GM06990 (cell line): ENCODE data around the gene PLEKHM1.
A peak's percentile ranks its signal among the peaks of the same experiment; 100 is the strongest.
"Not testable (repeated sequence)": the region's sequence is repeated elsewhere in the genome, so short reads cannot be mapped to it uniquely, and the experiment has no call there.

Source experiments
- DNase-seq: peaks from one replicate; pipeline ENCODE4 v3.0.0-alpha.2; 2011; ENCODE audit not compliant: insufficient read length; ENCODE audit errors: extremely low read depth
- H3K27me3 ChIP-seq: replicated peaks from 2 replicates; pipeline ENCODE4 v1.6.0; 2011; ENCODE audit warnings: low read length; ENCODE audit not compliant: control insufficient read depth, insufficient read depth
- H3K36me3 ChIP-seq: 2 replicates; pipeline ENCODE4 v1.5.1; 2011; ENCODE audit warnings: low read length; ENCODE audit not compliant: control insufficient read depth, insufficient read depth
- H3K4me3 ChIP-seq: replicated peaks from 2 replicates; pipeline ENCODE4 v1.5.1; 2011; ENCODE audit warnings: low read depth, mild to moderate bottlenecking, control low read depth, low read length
- CTCF ChIP-seq: IDR thresholded peaks from 2 replicates; pipeline ENCODE4 v1.5.1; 2011; ENCODE audit warnings: low read length, control low read depth, mild to moderate bottlenecking, inconsistent platforms; ENCODE audit not compliant: insufficient read depth, poor library complexity, severe bottlenecking

Gene PLEKHM1

GRCh38 chr17:45443371-45444260, 46.9 kb downstream of the PLEKHM1 start:
- not testable (repeated sequence) for DNase-seq, H3K4me3 ChIP-seq, H3K36me3 ChIP-seq, H3K27me3 ChIP-seq

DNA sequence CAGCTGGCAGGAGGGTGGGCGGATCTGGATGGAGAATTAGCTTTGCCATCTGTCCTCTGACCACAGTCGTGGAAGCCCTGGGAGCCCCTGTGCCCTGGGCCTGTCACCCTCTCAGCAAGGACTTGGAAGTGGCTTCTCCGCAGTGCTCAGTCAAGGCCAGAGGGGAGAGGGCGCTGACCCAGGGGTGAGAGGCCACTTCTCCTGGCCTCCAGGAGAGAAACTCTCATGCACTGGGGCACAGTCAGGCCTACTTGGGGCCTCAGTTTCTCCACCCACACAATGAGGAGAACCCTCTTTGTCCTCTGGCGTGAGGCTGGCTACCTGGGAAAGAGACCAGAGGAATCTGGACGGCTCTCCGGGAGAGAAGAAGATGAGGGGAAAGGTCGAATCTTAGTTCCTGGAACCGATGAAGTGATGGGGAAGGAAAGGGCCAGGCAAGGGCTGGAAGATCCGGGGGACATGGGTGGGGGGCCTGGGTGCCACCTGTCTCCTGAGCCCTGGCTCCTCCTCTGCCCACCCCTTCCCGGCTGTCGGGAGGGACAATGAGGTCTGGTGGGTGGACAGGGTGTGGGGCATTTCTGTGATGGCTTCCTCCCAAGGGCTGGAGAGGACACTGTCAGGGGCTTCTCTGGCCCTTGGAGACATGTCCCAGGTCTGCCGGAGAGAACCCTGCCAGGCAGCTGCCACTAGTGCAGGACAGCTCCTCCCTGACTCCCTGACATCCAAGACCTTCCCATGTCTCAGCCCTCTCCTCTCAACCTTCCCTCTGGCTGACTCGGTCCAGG, 48.8 kb downstream of the PLEKHM1 start:
- no peak for DNase-seq
- Histone ChIP-seq H3K4me3 (no peak overlapping the region), H3K36me3 (peaks cover 5% of the 10 kb centered on the region), H3K27me3 (no peaks in the 10 kb centered on the region)
- TF ChIP-seq CTCF = no peak

DNA sequence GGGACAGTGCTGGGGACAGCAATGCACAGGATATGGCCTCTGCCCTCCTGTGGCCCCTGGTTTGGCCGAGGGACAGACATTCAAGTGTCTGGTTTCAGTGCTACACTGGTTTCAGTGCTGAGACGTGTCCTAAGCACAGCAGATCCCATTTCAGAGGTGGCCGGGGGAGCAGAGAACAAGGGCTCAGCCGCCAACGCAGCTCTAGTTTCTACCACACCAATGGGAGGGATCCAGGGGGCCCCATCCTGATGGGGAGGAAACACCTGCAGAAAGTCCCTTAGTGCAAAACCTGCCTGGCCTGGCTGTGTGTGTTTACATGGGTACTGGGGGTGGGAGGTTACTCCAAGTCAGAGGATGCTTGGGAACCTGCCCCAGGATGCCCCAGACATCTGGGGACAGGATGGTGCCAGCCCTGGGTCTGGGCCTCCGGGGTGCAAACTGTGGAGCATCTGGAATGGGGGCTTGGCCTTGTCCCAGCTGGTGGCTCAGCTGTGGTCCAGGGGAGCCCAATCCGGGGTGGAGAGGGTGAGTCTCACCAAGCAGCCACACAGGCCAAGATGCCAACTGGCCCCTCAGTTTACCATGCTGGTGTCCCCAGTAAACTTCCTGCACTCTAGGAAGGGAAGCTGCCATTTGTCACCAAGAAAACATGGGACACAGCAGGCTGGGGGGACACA, 49.5 kb downstream of the PLEKHM1 start:
- not testable (repeated sequence) for H3K36me3 ChIP-seq, H3K4me3 ChIP-seq, H3K27me3 ChIP-seq
- peak; percentile 63 for DNase-seq

- TF ChIP-seq CTCF = no peak
- no peak overlapping the region for H3K4me3 ChIP-seq
- no peak for DNase-seq
Observed at GRCh38 chr17:45440161-45440778, 50.3 kb downstream of the PLEKHM1 start.

DNA sequence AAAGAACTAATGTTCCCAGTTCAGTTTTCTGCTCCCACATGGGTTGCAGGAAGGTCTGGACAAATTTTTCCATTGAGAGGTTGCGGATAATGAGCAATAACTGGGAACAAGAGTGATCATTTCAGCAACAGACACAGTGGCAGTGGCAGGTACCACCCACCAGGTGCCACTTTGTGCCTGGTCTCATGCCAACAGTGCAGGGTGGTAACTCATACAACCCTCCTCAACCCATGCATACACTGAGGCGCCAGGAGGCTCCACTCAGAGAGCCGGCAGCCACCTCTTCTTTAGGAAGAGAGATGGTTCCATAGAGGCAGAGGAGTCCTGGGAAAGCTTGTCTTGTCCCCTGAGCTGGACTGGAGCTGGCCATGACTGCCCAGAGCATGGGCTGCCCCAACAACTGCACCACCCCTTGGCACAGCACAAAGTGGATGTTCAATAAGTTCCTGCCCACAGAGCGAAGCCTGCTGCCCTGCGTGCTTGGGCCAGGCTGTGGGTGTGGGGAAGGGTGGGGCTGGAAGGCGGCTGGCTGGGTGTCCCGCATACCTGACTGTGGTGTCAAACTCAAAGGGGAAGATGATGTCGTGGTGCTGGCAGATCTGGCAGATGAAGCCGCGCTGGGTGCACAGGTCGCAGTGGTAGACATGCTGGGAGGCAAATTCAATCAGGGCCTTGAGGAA, 51.5 kb downstream of the PLEKHM1 start:
- H3K4me3 ChIP-seq = no peak overlapping the region
- TF ChIP-seq CTCF = no peak
- no peaks in the 10 kb centered on the region for H3K27me3 ChIP-seq
- peaks cover 8% of the 10 kb centered on the region for H3K36me3 ChIP-seq
- DNase-seq = no peak

More at GRCh38 chr17:45440161-45440778, 50.3 kb downstream of the PLEKHM1 start:
- Histone ChIP-seq H3K36me3 (peaks cover 8% of the 10 kb centered on the region), H3K27me3 (no peaks in the 10 kb centered on the region)

DNA sequence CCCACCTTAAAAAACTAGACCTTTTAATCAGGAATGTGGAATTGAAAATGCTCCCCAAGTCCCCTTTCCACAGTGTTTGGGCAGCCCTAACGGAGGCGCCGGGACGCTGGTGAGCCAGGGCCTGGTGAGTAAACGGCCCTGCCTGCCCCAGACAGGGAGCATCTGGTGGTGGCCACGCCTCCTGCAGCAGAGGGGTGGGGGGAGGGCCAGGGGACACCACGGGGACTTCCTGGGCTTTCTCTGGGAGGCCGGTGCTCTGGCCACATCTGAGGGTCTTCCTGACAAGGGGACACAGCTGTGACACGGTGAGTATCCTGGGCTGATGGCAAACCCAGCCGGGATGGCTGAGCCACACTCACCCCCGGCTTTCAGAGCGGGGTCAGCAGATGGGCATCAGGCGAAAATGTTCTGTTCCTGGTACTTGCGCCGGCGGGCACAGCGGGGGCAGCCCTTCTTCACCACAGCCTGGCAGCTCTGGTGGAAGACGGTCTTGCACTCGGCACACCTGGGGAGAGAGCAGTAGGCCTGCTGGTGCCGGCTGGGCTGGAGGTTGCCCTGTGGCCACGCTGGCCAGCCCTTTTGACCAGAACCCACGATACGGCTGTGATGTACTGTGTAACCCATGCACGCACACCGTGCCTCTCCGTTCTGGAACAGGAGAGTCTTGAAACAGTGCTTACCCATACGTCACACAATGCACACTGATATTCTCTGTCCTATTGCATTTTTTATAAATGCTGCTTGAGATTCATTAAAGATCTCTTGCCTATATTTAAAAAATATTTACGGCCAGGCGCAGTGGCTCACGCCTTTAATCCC, 52.8 kb downstream of the PLEKHM1 start:
- Histone ChIP-seq H3K36me3 (peaks cover 8% of the 10 kb centered on the region), H3K4me3 (no peak overlapping the region), H3K27me3 (no peaks in the 10 kb centered on the region)
- no peak for TF ChIP-seq CTCF
- DNase-seq = no peak
